Fibroblast of the conjunctiva (primary cell): Measurements from ENCODE around the gene SNRNP200.

Experiments used
- DNase-seq: peaks from one replicate; pipeline ENCODE4 v3.0.0-alpha.2; 2010; ENCODE audit warnings: low read depth

SNRNP200 gene

GRCh38 chr2:96305091-96305978 lies at the start of gene SNRNP200:
Gene SNRNP200, minus strand, starts transcription at chr2:96305546. Its CDS starts 109 bp downstream, at chr2:96305437.
- peak; percentile 54 for DNase-seq

GRCh38 chr2:96354492-96354891 lies 49.1 kb upstream of the SNRNP200 start:
- DNase-seq: no peak

- peak; percentile 65 for DNase-seq
These were observed 48.3 kb upstream of the SNRNP200 start for GRCh38 chr2:96353606-96354101.

- peak; percentile 33 for DNase-seq
These were observed 47.8 kb upstream of the SNRNP200 start for GRCh38 chr2:96353032-96353561.

- DNase-seq: no peak
These were observed 42.0 kb upstream of the SNRNP200 start for GRCh38 chr2:96347395-96347794.

- no peak for DNase-seq
These were observed 40.6 kb upstream of the SNRNP200 start for GRCh38 chr2:96345868-96346462.

- DNase-seq: no peak
These were observed 40.1 kb upstream of the SNRNP200 start for GRCh38 chr2:96345438-96345837.

GRCh38 chr2:96344011-96344410 lies 38.7 kb upstream of the SNRNP200 start:
- DNase-seq: no peak

- DNase-seq: peak; percentile 31
These were observed 36.7 kb upstream of the SNRNP200 start for GRCh38 chr2:96342085-96342484.

GRCh38 chr2:96341641-96342040 lies 36.3 kb upstream of the SNRNP200 start:
- DNase-seq: no peak

- no peak for DNase-seq
These were observed 35.4 kb upstream of the SNRNP200 start for GRCh38 chr2:96340493-96341414.

- DNase-seq: no peak
These were observed 31.5 kb upstream of the SNRNP200 start for GRCh38 chr2:96336873-96337272.

GRCh38 chr2:96336104-96336775 lies 30.9 kb upstream of the SNRNP200 start:
- no peak for DNase-seq

- no peak for DNase-seq
These were observed 28.4 kb upstream of the SNRNP200 start for GRCh38 chr2:96333708-96334107.

- DNase-seq: no peak
These were observed 25.1 kb upstream of the SNRNP200 start for GRCh38 chr2:96330407-96330806.

GRCh38 chr2:96329874-96330273 lies 24.5 kb upstream of the SNRNP200 start:
- DNase-seq: no peak

GRCh38 chr2:96329456-96329855 lies 24.1 kb upstream of the SNRNP200 start:
- peak; percentile 67 for DNase-seq

GRCh38 chr2:96326990-96327820 lies 21.9 kb upstream of the SNRNP200 start:
- DNase-seq: no peak

GRCh38 chr2:96326564-96326963 lies 21.2 kb upstream of the SNRNP200 start:
- no peak for DNase-seq

GRCh38 chr2:96325884-96326255 lies 20.5 kb upstream of the SNRNP200 start:
- no peak for DNase-seq
